ENCODE data around the gene FAM163A. TPM values are rescaled to one million over a fixed set of nuclear protein-coding genes. Genes with fewer than 3 reads are reported as not detected.
A peak's percentile ranks its signal among the peaks of the same experiment; 100 is the strongest.

FAM163A gene
- total and polyA plus RNA-seq, 2 donors, result 3.2 to 10.4 TPM

DNA sequence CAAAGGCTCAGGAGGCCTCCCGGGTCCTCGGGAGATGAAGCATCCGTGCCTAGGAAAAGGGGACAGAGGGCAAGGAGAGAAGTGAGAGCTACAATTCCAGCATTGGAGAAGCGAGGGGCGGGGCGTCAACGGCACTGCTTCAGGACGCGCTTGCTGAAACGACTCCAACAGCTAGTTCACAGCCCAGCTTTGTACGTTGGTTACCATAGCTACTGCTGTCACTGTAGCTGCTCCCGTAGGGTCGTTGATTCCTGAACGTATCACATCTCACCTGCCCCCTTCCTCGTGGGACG is 71.4 kb downstream of the FAM163A start:
- DNase-seq (ENCODE audit: low read depth in 6 of 9, low spot score in 9 of 9), result no peak
- Histone ChIP-seq H3K36me3 (ENCODE audit: control insufficient read depth in 2 of 2, insufficient read depth in 2 of 2, low read length in 1 of 2) (no peaks in the 10 kb centered on the region), H3K4me1 (ENCODE audit: control insufficient read depth in 2 of 2, insufficient read depth in 2 of 2, low read length in 2 of 2) (peaks cover 11 to 38% of the 10 kb centered on the region in 2 donors), H3K27me3 (ENCODE audit: control insufficient read depth in 2 of 2, insufficient read depth in 1 of 2, low read length in 1 of 2) (peaks cover 0 to 45% of the 10 kb centered on the region in 2 donors), H3K27ac (ENCODE audit: low read depth in 1 of 2, low read length in 1 of 2) (peak overlapping the region; percentile 53 to 58), H3K4me3 (ENCODE audit: low read length in 2 of 2) (peak overlapping the region; percentile 55 to 59), H3K9me3 (ENCODE audit: control insufficient read depth in 2 of 2, insufficient read depth in 1 of 2, low read length in 1 of 2) (peaks cover 0 to 3% of the 10 kb centered on the region in 2 donors)
- 4% methylated on average over 16 of the region's 16 CpGs for WGBS

DNA sequence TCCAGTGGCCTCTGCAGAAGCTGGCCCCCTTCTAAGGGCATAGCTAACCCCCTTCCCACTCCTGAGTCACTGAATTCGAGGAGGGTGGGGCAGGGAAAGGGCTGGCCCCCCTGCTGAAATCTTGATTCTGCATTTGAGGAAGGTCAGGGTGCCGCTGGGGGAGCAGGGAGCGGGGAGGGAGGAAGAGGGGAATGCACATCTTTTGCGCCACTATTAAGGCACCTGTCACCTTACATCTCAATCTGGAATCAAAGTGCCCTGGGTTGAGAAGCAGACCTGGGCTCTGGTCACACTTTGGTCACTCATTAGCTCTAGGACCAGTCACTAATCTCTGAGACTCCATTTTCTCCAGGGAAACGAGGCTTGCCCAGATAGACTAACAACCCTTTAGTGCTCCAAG is 72.5 kb downstream of the FAM163A start:
- no peak for DNase-seq (ENCODE audit: low read depth in 6 of 9, low spot score in 9 of 9)
- 58% methylated on average over 5 of the region's 5 CpGs for WGBS
- Histone ChIP-seq H3K9me3 (ENCODE audit: control insufficient read depth in 2 of 2, insufficient read depth in 1 of 2, low read length in 1 of 2) (peaks cover 0 to 3% of the 10 kb centered on the region in 2 donors), H3K4me3 (ENCODE audit: low read length in 2 of 2) (peak overlapping the region in 1 of 2 donors; percentile 59), H3K36me3 (ENCODE audit: control insufficient read depth in 2 of 2, insufficient read depth in 2 of 2, low read length in 1 of 2) (no peaks in the 10 kb centered on the region), H3K4me1 (ENCODE audit: control insufficient read depth in 2 of 2, insufficient read depth in 2 of 2, low read length in 2 of 2) (peaks cover 11 to 32% of the 10 kb centered on the region in 2 donors), H3K27me3 (ENCODE audit: control insufficient read depth in 2 of 2, insufficient read depth in 1 of 2, low read length in 1 of 2) (peaks cover 0 to 39% of the 10 kb centered on the region in 2 donors), H3K27ac (ENCODE audit: low read depth in 1 of 2, low read length in 1 of 2) (no peak overlapping the region)

- Histone ChIP-seq H3K27ac (ENCODE audit: low read depth in 1 of 2, low read length in 1 of 2) (no peak overlapping the region), H3K9me3 (ENCODE audit: control insufficient read depth in 2 of 2, insufficient read depth in 1 of 2, low read length in 1 of 2) (peaks cover 0 to 3% of the 10 kb centered on the region in 2 donors), H3K4me1 (ENCODE audit: control insufficient read depth in 2 of 2, insufficient read depth in 2 of 2, low read length in 2 of 2) (peaks cover 11 to 26% of the 10 kb centered on the region in 2 donors), H3K36me3 (ENCODE audit: control insufficient read depth in 2 of 2, insufficient read depth in 2 of 2, low read length in 1 of 2) (no peaks in the 10 kb centered on the region), H3K4me3 (ENCODE audit: low read length in 2 of 2) (no peak overlapping the region), H3K27me3 (ENCODE audit: control insufficient read depth in 2 of 2, insufficient read depth in 1 of 2, low read length in 1 of 2) (peaks cover 0 to 39% of the 10 kb centered on the region in 2 donors)
- DNase-seq (ENCODE audit: low read depth in 6 of 9, low spot score in 9 of 9), result no peak
- 82% methylated on average over 17 of the region's 17 CpGs for WGBS
These were observed 73.3 kb downstream of the FAM163A start for GRCh38 chr1:179816196-179816960.

DNA sequence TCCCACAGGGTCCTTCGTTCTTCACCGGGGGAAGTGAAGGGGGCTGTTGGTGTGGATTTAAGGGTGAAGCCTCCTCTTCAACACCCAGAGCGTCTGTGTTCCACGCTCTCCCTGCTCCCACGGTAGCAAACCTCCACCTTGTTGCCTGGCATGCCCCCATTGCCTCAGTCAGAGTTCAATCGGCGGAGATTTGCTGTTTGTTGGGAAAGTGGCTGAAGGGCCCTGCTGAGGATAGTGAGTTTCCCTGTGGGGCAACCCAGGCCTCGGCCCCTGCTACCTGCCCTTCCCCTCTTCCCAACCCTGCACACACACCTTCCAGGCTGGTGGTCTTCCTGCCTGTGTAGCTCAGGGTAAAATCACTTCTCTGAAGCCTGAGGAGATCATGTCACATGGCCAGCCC is 74.0 kb downstream of the FAM163A start:
- WGBS, result 97% methylated on average over 8 of the region's 8 CpGs
- Histone ChIP-seq H3K9me3 (ENCODE audit: control insufficient read depth in 2 of 2, insufficient read depth in 1 of 2, low read length in 1 of 2) (peaks cover 0 to 3% of the 10 kb centered on the region in 2 donors), H3K4me1 (ENCODE audit: control insufficient read depth in 2 of 2, insufficient read depth in 2 of 2, low read length in 2 of 2) (peaks cover 11 to 26% of the 10 kb centered on the region in 2 donors), H3K36me3 (ENCODE audit: control insufficient read depth in 2 of 2, insufficient read depth in 2 of 2, low read length in 1 of 2) (no peaks in the 10 kb centered on the region), H3K27ac (ENCODE audit: low read depth in 1 of 2, low read length in 1 of 2) (no peak overlapping the region), H3K4me3 (ENCODE audit: low read length in 2 of 2) (no peak overlapping the region), H3K27me3 (ENCODE audit: control insufficient read depth in 2 of 2, insufficient read depth in 1 of 2, low read length in 1 of 2) (peaks cover 0 to 39% of the 10 kb centered on the region in 2 donors)
- DNase-seq (ENCODE audit: low read depth in 6 of 9, low spot score in 9 of 9), result no peak

GRCh38 chr1:179817789-179818188 is 74.7 kb downstream of the FAM163A start:
- Histone ChIP-seq H3K36me3 (ENCODE audit: control insufficient read depth in 2 of 2, insufficient read depth in 2 of 2, low read length in 1 of 2) (no peaks in the 10 kb centered on the region), H3K4me3 (ENCODE audit: low read length in 2 of 2) (no peak overlapping the region), H3K27me3 (ENCODE audit: control insufficient read depth in 2 of 2, insufficient read depth in 1 of 2, low read length in 1 of 2) (peaks cover 0 to 33% of the 10 kb centered on the region in 2 donors), H3K4me1 (ENCODE audit: control insufficient read depth in 2 of 2, insufficient read depth in 2 of 2, low read length in 2 of 2) (peaks cover 11 to 24% of the 10 kb centered on the region in 2 donors), H3K9me3 (ENCODE audit: control insufficient read depth in 2 of 2, insufficient read depth in 1 of 2, low read length in 1 of 2) (peaks cover 0 to 3% of the 10 kb centered on the region in 2 donors), H3K27ac (ENCODE audit: low read depth in 1 of 2, low read length in 1 of 2) (no peak overlapping the region)
- 96% methylated on average over 8 of the region's 8 CpGs for WGBS
- no peak for DNase-seq (ENCODE audit: low read depth in 6 of 9, low spot score in 9 of 9)

DNA sequence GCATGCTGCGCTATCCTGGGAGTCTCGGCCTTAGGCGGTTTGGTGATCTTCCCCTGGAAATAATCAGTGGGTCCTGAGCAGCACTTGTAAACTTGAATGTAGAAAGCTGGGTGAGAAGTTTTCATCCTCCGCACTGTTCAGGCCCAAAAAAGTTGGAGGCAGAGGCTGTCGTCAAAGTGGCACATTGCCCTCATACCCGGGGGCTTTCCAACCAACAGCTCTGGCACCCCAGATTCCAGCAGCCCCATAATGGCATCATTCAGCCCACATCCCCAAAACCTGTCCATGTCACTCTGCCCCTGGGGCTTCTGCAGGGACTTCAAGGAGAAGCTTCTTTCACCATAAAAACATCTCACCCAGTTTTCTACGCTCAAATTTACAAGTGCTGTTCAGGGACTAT is 75.2 kb downstream of the FAM163A start:
- no peak for DNase-seq (ENCODE audit: low read depth in 6 of 9, low spot score in 9 of 9)
- Histone ChIP-seq H3K27ac (ENCODE audit: low read depth in 1 of 2, low read length in 1 of 2) (no peak overlapping the region), H3K27me3 (ENCODE audit: control insufficient read depth in 2 of 2, insufficient read depth in 1 of 2, low read length in 1 of 2) (peaks cover 0 to 28% of the 10 kb centered on the region in 2 donors), H3K4me1 (ENCODE audit: control insufficient read depth in 2 of 2, insufficient read depth in 2 of 2, low read length in 2 of 2) (peaks cover 11 to 24% of the 10 kb centered on the region in 2 donors), H3K36me3 (ENCODE audit: control insufficient read depth in 2 of 2, insufficient read depth in 2 of 2, low read length in 1 of 2) (no peaks in the 10 kb centered on the region), H3K9me3 (ENCODE audit: control insufficient read depth in 2 of 2, insufficient read depth in 1 of 2, low read length in 1 of 2) (peaks cover 0 to 3% of the 10 kb centered on the region in 2 donors), H3K4me3 (ENCODE audit: low read length in 2 of 2) (no peak overlapping the region)
- 87% methylated on average over 7 of the region's 7 CpGs for WGBS

- Histone ChIP-seq H3K27me3 (ENCODE audit: control insufficient read depth in 2 of 2, insufficient read depth in 1 of 2, low read length in 1 of 2) (peaks cover 0 to 24% of the 10 kb centered on the region in 2 donors), H3K9me3 (ENCODE audit: control insufficient read depth in 2 of 2, insufficient read depth in 1 of 2, low read length in 1 of 2) (peaks cover 0 to 3% of the 10 kb centered on the region in 2 donors), H3K4me3 (ENCODE audit: low read length in 2 of 2) (no peak overlapping the region), H3K36me3 (ENCODE audit: control insufficient read depth in 2 of 2, insufficient read depth in 2 of 2, low read length in 1 of 2) (no peaks in the 10 kb centered on the region), H3K27ac (ENCODE audit: low read depth in 1 of 2, low read length in 1 of 2) (no peak overlapping the region), H3K4me1 (ENCODE audit: control insufficient read depth in 2 of 2, insufficient read depth in 2 of 2, low read length in 2 of 2) (peaks cover 11 to 24% of the 10 kb centered on the region in 2 donors)
- WGBS, result 89% methylated on average over 14 of the region's 14 CpGs
- no peak for DNase-seq (ENCODE audit: low read depth in 6 of 9, low spot score in 9 of 9)
These were observed 75.7 kb downstream of the FAM163A start for GRCh38 chr1:179818743-179819173.

GRCh38 chr1:179820226-179820970 is 77.3 kb downstream of the FAM163A start:
- no peaks in the 10 kb centered on the region for H3K9me3 ChIP-seq (ENCODE audit: control insufficient read depth in 2 of 2, insufficient read depth in 1 of 2, low read length in 1 of 2)

DNA sequence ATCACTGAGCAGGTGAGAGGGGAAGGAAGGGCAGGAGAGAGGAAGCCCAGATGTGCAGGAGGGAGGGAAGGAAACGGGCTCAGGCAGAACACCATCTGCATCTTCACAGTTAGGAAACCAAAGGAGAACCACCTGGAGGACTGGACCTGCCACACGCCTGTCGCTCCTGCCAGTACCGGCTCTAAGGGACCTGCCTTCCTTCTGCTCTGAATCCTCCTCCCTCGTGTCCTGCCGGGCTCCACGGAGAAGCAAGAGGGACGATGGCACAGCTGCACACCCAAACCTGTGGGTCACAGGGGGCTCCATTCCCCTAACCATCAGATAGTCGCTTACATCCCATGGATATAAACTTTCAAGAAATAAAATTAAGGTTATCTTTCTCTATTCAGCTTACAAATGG is 78.4 kb downstream of the FAM163A start:
- no peak for DNase-seq (ENCODE audit: low read depth in 6 of 9, low spot score in 9 of 9)
- Histone ChIP-seq H3K27me3 (ENCODE audit: control insufficient read depth in 2 of 2, insufficient read depth in 1 of 2, low read length in 1 of 2) (peaks cover 0 to 4% of the 10 kb centered on the region in 2 donors), H3K4me3 (ENCODE audit: low read length in 2 of 2) (no peak overlapping the region), H3K9me3 (ENCODE audit: control insufficient read depth in 2 of 2, insufficient read depth in 1 of 2, low read length in 1 of 2) (no peaks in the 10 kb centered on the region), H3K27ac (ENCODE audit: low read depth in 1 of 2, low read length in 1 of 2) (no peak overlapping the region), H3K4me1 (ENCODE audit: control insufficient read depth in 2 of 2, insufficient read depth in 2 of 2, low read length in 2 of 2) (peaks cover under 1 to 11% of the 10 kb centered on the region in 2 donors), H3K36me3 (ENCODE audit: control insufficient read depth in 2 of 2, insufficient read depth in 2 of 2, low read length in 1 of 2) (no peaks in the 10 kb centered on the region)
- 89% methylated on average over 9 of the region's 9 CpGs for WGBS

More at GRCh38 chr1:179820226-179820970, 77.3 kb downstream of the FAM163A start:
- H3K4me3 ChIP-seq (ENCODE audit: low read length in 2 of 2), result no peak overlapping the region
- H3K27me3 ChIP-seq (ENCODE audit: control insufficient read depth in 2 of 2, insufficient read depth in 1 of 2, low read length in 1 of 2), result peaks cover 0 to 14% of the 10 kb centered on the region in 2 donors
- 91% methylated on average over 9 of the region's 9 CpGs for WGBS
- H3K27ac ChIP-seq (ENCODE audit: low read depth in 1 of 2, low read length in 1 of 2), result no peak overlapping the region
- no peak for DNase-seq (ENCODE audit: low read depth in 6 of 9, low spot score in 9 of 9)
- peaks cover 2 to 15% of the 10 kb centered on the region in 2 donors for H3K4me1 ChIP-seq (ENCODE audit: control insufficient read depth in 2 of 2, insufficient read depth in 2 of 2, low read length in 2 of 2)
- no peaks in the 10 kb centered on the region for H3K36me3 ChIP-seq (ENCODE audit: control insufficient read depth in 2 of 2, insufficient read depth in 2 of 2, low read length in 1 of 2)
